ENCODE measurements around the gene FSD2. TPM values are rescaled to one million over a fixed set of nuclear protein-coding genes. Genes with fewer than 3 reads are reported as not detected.

The FSD2 gene
- total and polyA plus RNA-seq, 9 of the 15 experiments (the other 6 are each of a cell fraction or from before 2014, with no cell fraction given), result 0.01 to 0.06 TPM; not detected in 7

DNA sequence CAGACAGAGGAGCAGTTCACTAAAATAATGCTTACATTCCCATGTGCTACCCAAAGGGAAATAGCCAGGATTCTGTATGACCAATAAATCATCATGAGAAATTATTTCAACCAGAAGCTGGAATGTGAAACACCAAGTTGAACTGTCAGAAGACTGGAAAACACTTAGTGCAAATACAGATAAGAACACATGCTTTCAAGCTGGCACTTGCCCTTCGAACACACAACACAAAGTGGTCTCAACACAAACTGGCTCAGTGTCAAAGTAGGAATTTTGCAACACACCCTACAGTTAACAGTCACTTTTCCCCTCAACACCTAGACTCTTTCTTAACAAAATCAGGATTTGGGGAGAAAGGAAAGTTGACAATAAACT is 1.3 kb downstream of the FSD2 start:
- POLR2A ChIA-PET, result interaction anchor here (0.6 to 2.0 kb wide), 7 partner anchors 23 to 264 kb away, joined by 3 to 5 read pairs (median 3); partner anchors contain the start of genes RAMAC and RPS17
- H3K4me2 ChIP-seq (ENCODE audit: insufficient read depth, low read length), result no peak overlapping the region
- H3K36me3 ChIP-seq (ENCODE audit: control insufficient read depth, insufficient read depth, low read length), result no peaks in the 10 kb centered on the region
- TF ChIP-seq MEIS2 (IDR thresholded peaks at IDR 0.05; ENCODE audit: partially characterized antibody) (peak; percentile 11), ZNF668 (CRISPR knock-in tag; IDR thresholded peaks at IDR 0.05) (no peak), PYGO2 (tag; IDR thresholded peaks at IDR 0.05) (no peak)
- TF ChIP-seq, protein P1, sequence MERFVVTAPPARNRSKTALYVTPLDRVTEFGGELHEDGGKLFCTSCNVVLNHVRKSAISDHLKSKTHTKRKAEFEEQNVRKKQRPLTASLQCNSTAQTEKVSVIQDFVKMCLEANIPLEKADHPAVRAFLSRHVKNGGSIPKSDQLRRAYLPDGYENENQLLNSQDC (CRISPR knock-in tag; IDR thresholded peaks at IDR 0.05), result no peak
- TF ChIP-seq, protein P2, sequence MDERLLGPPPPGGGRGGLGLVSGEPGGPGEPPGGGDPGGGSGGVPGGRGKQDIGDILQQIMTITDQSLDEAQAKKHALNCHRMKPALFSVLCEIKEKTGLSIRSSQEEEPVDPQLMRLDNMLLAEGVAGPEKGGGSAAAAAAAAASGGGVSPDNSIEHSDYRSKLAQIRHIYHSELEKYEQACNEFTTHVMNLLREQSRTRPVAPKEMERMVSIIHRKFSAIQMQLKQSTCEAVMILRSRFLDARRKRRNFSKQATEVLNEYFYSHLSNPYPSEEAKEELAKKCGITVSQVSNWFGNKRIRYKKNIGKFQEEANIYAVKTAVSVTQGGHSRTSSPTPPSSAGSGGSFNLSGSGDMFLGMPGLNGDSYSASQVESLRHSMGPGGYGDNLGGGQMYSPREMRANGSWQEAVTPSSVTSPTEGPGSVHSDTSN (CRISPR knock-in tag; IDR thresholded peaks at IDR 0.05; ENCODE audit: low read depth), result no peak
- TF ChIP-seq, protein P2 (tag; conservative IDR thresholded peaks at IDR 0.05; ENCODE audit: low read depth), result peak; percentile 40; the same call in 1 of the 2 replicates
- no peak overlapping the region for H3K9ac ChIP-seq (ENCODE audit: insufficient read depth in 1 of 2, low read depth in 2 of 2, low read length in 2 of 2)
- WGBS (ENCODE audit: insufficient coverage, low coverage, missing lambda C conversion rate), result 10% methylated on average over 1 of the region's 1 CpG
- H3K4me1 ChIP-seq (replicated peaks in 1 of 2; ENCODE audit: control insufficient read depth in 2 of 2, insufficient read depth in 2 of 2, low read length in 2 of 2), result peaks cover 31 to 41% of the 10 kb centered on the region in 2 experiments
- H2AFZ ChIP-seq (ENCODE audit: low read depth, low read length), result peak overlapping the region; percentile 10; the same call in 1 of the 2 replicates
- CTCF ChIA-PET (ENCODE audit: low intra/inter-chr PET ratio), result no interaction called here
- ATAC-seq (no peak), FAIRE-seq (peak; percentile 35), DNase-seq (ENCODE audit: extremely low read depth in 1 of 4, low spot score in 3 of 4) (no peak)
- in situ Hi-C loops (cut with MboI), result no loop called here
- no peak overlapping the region for H3K4me3 ChIP-seq
- no peaks in the 10 kb centered on the region for H3K27me3 ChIP-seq (ENCODE audit: control insufficient read depth in 2 of 2, insufficient read depth in 2 of 2, low read length in 2 of 2)
- no peak overlapping the region for H3K27ac ChIP-seq (ENCODE audit: extremely low read depth, low read depth, low read length)
- no peaks in the 10 kb centered on the region for H4K20me1 ChIP-seq (replicated peaks; ENCODE audit: control insufficient read depth, insufficient read depth, low read length)
- BruUV-seq (replicated peaks), result no TSS peak
- intact Hi-C loops (cut with micrococcal nuclease), result loop anchor here (10.0 kb wide), 1 partner anchor 160 kb away; the partner anchor contains the start of gene CPEB1
- peaks cover under 1% of the 10 kb centered on the region; the same call in 1 of the 3 replicates for H3K79me2 ChIP-seq (ENCODE audit: control insufficient read depth, insufficient read depth, low read length)
- H3K9me3 ChIP-seq (replicated peaks; ENCODE audit: control insufficient read depth, insufficient read depth, low read depth, low read length), result no peaks in the 10 kb centered on the region
- peaks cover 4% of the 10 kb centered on the region for H3K9me1 ChIP-seq (ENCODE audit: control insufficient read depth, insufficient read depth, low read length)
